ENCODE results near the gene TTC7B. TPM values are rescaled to one million over a fixed set of nuclear protein-coding genes. Genes with fewer than 3 reads are reported as not detected.

The TTC7B gene
- total RNA-seq, 4 donors from 2014 or later, result 0.18 to 53.6 (median 11.2) TPM

- H3K4me1 ChIP-seq, result peaks cover 0 to 10% (median 2%) of the 10 kb centered on the region in 4 donors
- H3K4me3 ChIP-seq, result no peak overlapping the region
- TF ChIP-seq CTCF (IDR thresholded peaks at IDR 0.05) (no peak), POLR2A (IDR thresholded peaks at IDR 0.05) (no peak)
- H3K27me3 ChIP-seq, result no peaks in the 10 kb centered on the region
- H3K9me3 ChIP-seq, result no peaks in the 10 kb centered on the region
- H3K36me3 ChIP-seq, result no peaks in the 10 kb centered on the region
- no peak overlapping the region for H3K27ac ChIP-seq
- no peak for DNase-seq
Observed at GRCh38 chr14:90755661-90756304, 60.4 kb downstream of the TTC7B start.

- H3K4me3 ChIP-seq, result no peak overlapping the region
- H3K9me3 ChIP-seq, result no peaks in the 10 kb centered on the region
- H3K27ac ChIP-seq, result no peak overlapping the region
- H3K4me1 ChIP-seq, result peaks cover 0 to 1% (median 0%) of the 10 kb centered on the region in 4 donors
- no peaks in the 10 kb centered on the region for H3K27me3 ChIP-seq
- no peaks in the 10 kb centered on the region for H3K36me3 ChIP-seq
- no peak for DNase-seq
- no peak for TF ChIP-seq POLR2A (IDR thresholded peaks at IDR 0.05)
- TF ChIP-seq CTCF (IDR thresholded peaks at IDR 0.05), result no peak
Observed at GRCh38 chr14:90753456-90754005, 62.7 kb downstream of the TTC7B start.

GRCh38 chr14:90750701-90751100, 65.5 kb downstream of the TTC7B start:
- Histone ChIP-seq H3K9me3 (no peaks in the 10 kb centered on the region), H3K36me3 (no peaks in the 10 kb centered on the region), H3K4me3 (no peak overlapping the region), H3K4me1 (no peaks in the 10 kb centered on the region), H3K27ac (no peak overlapping the region), H3K27me3 (no peaks in the 10 kb centered on the region)
- DNase-seq, result no peak
- no peak for TF ChIP-seq POLR2A (IDR thresholded peaks at IDR 0.05)
- no peak for TF ChIP-seq CTCF (IDR thresholded peaks at IDR 0.05)

GRCh38 chr14:90750191-90750590, 66.0 kb downstream of the TTC7B start:
- H3K4me1 ChIP-seq, result no peaks in the 10 kb centered on the region
- DNase-seq, result no peak
- no peak overlapping the region for H3K4me3 ChIP-seq
- TF ChIP-seq POLR2A (IDR thresholded peaks at IDR 0.05) (no peak), CTCF (IDR thresholded peaks at IDR 0.05) (no peak)
- H3K36me3 ChIP-seq, result no peaks in the 10 kb centered on the region
- H3K27me3 ChIP-seq, result no peaks in the 10 kb centered on the region
- no peak overlapping the region for H3K27ac ChIP-seq
- no peaks in the 10 kb centered on the region for H3K9me3 ChIP-seq

- H3K9me3 ChIP-seq, result no peaks in the 10 kb centered on the region
- TF ChIP-seq CTCF (IDR thresholded peaks at IDR 0.05) (no peak), POLR2A (IDR thresholded peaks at IDR 0.05) (no peak)
- no peak overlapping the region for H3K27ac ChIP-seq
- H3K4me3 ChIP-seq, result no peak overlapping the region
- H3K27me3 ChIP-seq, result no peaks in the 10 kb centered on the region
- H3K4me1 ChIP-seq, result no peaks in the 10 kb centered on the region
- H3K36me3 ChIP-seq, result no peaks in the 10 kb centered on the region
- no peak for DNase-seq
Observed at GRCh38 chr14:90747909-90748308, 68.3 kb downstream of the TTC7B start.

Measured in Peyer's patch (tissue), 4 donors.